HepG2 (cell line): Measurements from ENCODE around the gene MIEF2. TPM values are rescaled to one million over a fixed set of nuclear protein-coding genes. Genes with fewer than 3 reads are reported as not detected.

Experiments
- DNMT3B ChIP-seq: conservative IDR thresholded peaks from 2 replicates; pipeline ENCODE4 v1.6.1; 2016; ENCODE audit warnings: missing biosample characterization, control low read depth
- GABPA ChIP-seq, 2 experiments: IDR thresholded peaks; 2 replicates each; pipeline ENCODE4 v1.6.1; 2011 to 2016; ENCODE audit warnings: low read depth in 2 of 2, low read length in 1 of 2, missing biosample characterization in 1 of 2, missing genetic modification characterization in 1 of 2
- JUNB ChIP-seq: sonication (generic); formaldehyde crosslinking; IDR thresholded peaks from 2 replicates; pipeline ENCODE4 v1.8.0; 2022; ENCODE audit warnings: missing genetic modification reagents, mild to moderate bottlenecking, borderline replicate concordance
- MEF2D ChIP-seq: sonication (generic); formaldehyde crosslinking; IDR thresholded peaks from 2 replicates; pipeline ENCODE4 v1.5.1; 2020; ENCODE audit warnings: mild to moderate bottlenecking, missing genetic modification reagents
- PCBP1 ChIP-seq: fragments of 200-400 bp; formaldehyde crosslinking; IDR thresholded peaks from 2 replicates; pipeline ENCODE4 v1.6.1; 2017; ENCODE audit warnings: mild to moderate bottlenecking, low read depth, low read length, borderline replicate concordance
- THAP11 ChIP-seq: IDR thresholded peaks from 2 replicates; pipeline ENCODE4 v1.6.1; 2016; ENCODE audit warnings: missing biosample characterization, missing genetic modification reagents
- ZNF256 ChIP-seq: sonication (generic); formaldehyde crosslinking; conservative IDR thresholded peaks from 2 replicates; pipeline ENCODE4 v1.4.0; 2020; ENCODE audit warnings: missing genetic modification reagents
- ZNF263 ChIP-seq: sonication (generic); formaldehyde crosslinking; IDR thresholded peaks from 2 replicates; pipeline ENCODE4 v1.4.0; 2020; ENCODE audit warnings: missing genetic modification reagents
- ZNF335 ChIP-seq: sonication (generic); formaldehyde crosslinking; IDR thresholded peaks from 2 replicates; pipeline ENCODE4 v1.4.0; 2020; ENCODE audit warnings: missing genetic modification reagents
- polyA plus RNA-seq, 8 experiments: library from polyadenylated mRNA; depleted of rRNA in 3 of 8; stranded (reverse) in 7 of 8; unstranded in 1 of 8; fragments of >200 nt; fragmentation: Illumina TruSeq in 4 of 8; extraction: Trizol in 4 of 8; gene quantifications; 2 replicates each; pipeline versions ENCODE4 v1.2.1 to v1.2.3, GENCODE V29; 2011 to 2016; ENCODE audit warnings: low read depth in 4 of 8, missing spikeins in 1 of 8, mixed read lengths in 1 of 8; ENCODE audit not compliant: insufficient read depth in 1 of 8
- total RNA-seq, 5 experiments: library from RNA; depleted of rRNA; stranded (reverse); fragments of >200 nt; fragmentation: Illumina TruSeq; extraction: Trizol; gene quantifications; 2 replicates each; pipeline ENCODE4 v1.2.3, GENCODE V29; 2016; ENCODE audit warnings: low read depth in 1 of 5
- TF ChIP-seq, protein P1 (sequence below): sonication (generic); formaldehyde crosslinking; IDR thresholded peaks from 2 replicates; pipeline ENCODE4 v1.5.1; 2020; ENCODE audit warnings: mild to moderate bottlenecking, missing genetic modification reagents, moderate library complexity
- TF ChIP-seq, protein P2 (sequence below): IDR thresholded peaks from 2 replicates; pipeline ENCODE4 v1.6.1; 2016; ENCODE audit warnings: low read depth, borderline replicate concordance
- TF ChIP-seq, protein P3 (sequence below): sonication (generic); formaldehyde crosslinking; IDR thresholded peaks from 2 replicates; pipeline ENCODE4 v1.8.1; 2023; ENCODE audit warnings: mild to moderate bottlenecking, moderate library complexity, missing genetic modification reagents
- TF ChIP-seq, protein P4 (sequence below), 2 experiments: fragments of 450-650 bp in 1 of 2; sonication (generic) in 1 of 2; formaldehyde crosslinking in 1 of 2; IDR thresholded peaks; 2 replicates each; pipeline versions ENCODE4 v1.6.1 to v1.8.0; 2016 to 2022; ENCODE audit warnings: antibody characterized with exemption in 1 of 2, mild to moderate bottlenecking in 1 of 2, missing genetic modification reagents in 1 of 2

The MIEF2 gene
- total and polyA plus RNA-seq, 2 of the 13 experiments (the other 11 are each of a cell fraction or from before 2014, with no cell fraction given), result 6.0 to 8.0 TPM

DNA sequence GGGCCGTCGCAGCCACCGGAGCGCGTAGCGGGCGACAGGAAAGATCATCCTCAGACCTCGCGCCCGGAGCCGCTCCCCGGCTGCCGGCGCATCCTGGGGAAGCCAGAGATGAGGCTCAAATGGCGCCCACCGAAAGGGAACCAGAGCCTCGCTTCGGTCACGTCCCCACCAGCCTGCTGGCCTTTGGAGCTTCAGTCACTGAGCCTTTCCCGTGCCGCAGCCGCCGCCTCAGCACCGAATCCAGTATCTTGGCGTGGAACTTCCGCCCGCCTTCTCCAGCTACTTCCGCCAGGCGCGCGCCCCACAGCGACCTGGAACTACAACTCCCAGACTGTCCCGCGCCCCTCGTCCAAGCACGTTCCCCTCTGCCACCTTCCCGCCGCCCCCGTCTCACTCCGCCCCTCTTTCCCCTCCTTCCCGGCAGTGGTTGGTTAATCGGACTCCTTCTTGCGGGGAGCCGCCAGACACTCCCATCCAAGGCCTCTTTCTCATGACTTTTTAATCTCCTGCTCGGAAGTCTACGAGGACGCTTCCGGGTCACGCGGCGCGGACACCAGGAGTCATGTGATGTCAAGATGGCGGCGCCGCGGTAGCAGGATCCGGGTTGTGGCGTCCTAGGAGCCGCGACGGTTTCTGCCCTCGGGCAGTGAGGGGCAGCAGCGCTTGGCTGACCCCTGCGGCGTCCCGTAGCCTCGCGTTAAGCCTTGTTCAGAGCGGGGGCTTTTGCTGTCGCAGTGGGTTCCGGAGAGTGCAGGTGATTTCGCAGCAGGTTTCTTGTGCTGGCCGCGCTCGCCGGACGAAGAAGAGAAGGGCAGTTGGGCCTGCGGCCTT, 54.5 kb downstream of the MIEF2 start, which contains the start of the genes SMCR8 and TOP3A (continued):
- TF ChIP-seq JUNB (CRISPR knock-in tag) (no peak), ZNF335 (CRISPR knock-in tag) (peak; percentile 78; the same call in 1 of the 2 replicates), MEF2D (CRISPR knock-in tag) (peak; percentile 60), PCBP1 (peak; percentile 70; the same call in 1 of the 2 replicates), DNMT3B (CRISPR knock-in tag) (0 out of 2 replicates have a peak, but pooled peaks have one; percentile 28), ZNF256 (CRISPR knock-in tag) (0 out of 2 replicates have a peak, but pooled peaks have one; percentile 72), GABPA (IDR thresholded peaks at IDR 0.05; ENCODE audit: low read depth, low read length) (peak; percentile 81), GABPA (CRISPR knock-in tag; IDR thresholded peaks at IDR 0.05; ENCODE audit: low read depth) (peak; percentile 94), ZNF263 (CRISPR knock-in tag) (peak; percentile 64), THAP11 (CRISPR knock-in tag) (peak; percentile 99)
- TF ChIP-seq, protein P1, sequence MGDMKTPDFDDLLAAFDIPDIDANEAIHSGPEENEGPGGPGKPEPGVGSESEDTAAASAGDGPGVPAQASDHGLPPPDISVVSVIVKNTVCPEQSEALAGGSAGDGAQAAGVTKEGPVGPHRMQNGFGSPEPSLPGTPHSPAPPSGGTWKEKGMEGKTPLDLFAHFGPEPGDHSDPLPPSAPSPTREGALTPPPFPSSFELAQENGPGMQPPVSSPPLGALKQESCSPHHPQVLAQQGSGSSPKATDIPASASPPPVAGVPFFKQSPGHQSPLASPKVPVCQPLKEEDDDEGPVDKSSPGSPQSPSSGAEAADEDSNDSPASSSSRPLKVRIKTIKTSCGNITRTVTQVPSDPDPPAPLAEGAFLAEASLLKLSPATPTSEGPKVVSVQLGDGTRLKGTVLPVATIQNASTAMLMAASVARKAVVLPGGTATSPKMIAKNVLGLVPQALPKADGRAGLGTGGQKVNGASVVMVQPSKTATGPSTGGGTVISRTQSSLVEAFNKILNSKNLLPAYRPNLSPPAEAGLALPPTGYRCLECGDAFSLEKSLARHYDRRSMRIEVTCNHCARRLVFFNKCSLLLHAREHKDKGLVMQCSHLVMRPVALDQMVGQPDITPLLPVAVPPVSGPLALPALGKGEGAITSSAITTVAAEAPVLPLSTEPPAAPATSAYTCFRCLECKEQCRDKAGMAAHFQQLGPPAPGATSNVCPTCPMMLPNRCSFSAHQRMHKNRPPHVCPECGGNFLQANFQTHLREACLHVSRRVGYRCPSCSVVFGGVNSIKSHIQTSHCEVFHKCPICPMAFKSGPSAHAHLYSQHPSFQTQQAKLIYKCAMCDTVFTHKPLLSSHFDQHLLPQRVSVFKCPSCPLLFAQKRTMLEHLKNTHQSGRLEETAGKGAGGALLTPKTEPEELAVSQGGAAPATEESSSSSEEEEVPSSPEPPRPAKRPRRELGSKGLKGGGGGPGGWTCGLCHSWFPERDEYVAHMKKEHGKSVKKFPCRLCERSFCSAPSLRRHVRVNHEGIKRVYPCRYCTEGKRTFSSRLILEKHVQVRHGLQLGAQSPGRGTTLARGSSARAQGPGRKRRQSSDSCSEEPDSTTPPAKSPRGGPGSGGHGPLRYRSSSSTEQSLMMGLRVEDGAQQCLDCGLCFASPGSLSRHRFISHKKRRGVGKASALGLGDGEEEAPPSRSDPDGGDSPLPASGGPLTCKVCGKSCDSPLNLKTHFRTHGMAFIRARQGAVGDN (CRISPR knock-in tag), result peak; percentile 95
- TF ChIP-seq, protein P2, sequence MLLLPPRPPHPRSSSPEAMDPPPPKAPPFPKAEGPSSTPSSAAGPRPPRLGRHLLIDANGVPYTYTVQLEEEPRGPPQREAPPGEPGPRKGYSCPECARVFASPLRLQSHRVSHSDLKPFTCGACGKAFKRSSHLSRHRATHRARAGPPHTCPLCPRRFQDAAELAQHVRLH, result peak; percentile 17; the same call in 1 of the 2 replicates
- TF ChIP-seq, protein P3, sequence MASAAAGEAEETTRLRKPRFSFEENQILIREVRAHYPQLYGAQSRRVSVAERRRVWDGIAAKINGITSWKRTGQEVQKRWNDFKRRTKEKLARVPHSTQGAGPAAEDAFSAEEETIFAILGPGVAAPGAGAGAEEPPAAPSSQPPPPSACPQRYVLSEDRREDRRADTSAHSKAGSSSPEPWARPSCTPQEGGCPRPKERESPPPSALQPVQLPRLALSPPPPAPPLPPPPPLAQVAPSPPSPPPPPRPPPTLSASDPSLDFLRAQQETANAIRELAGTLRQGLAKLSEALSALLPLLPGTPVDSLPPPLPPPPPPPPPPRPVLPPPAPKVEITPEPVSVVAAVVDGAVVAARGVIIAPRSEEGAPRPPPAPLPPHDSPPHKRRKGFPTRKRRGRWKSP (CRISPR knock-in tag), result peak; percentile 86
- TF ChIP-seq, protein P4, sequence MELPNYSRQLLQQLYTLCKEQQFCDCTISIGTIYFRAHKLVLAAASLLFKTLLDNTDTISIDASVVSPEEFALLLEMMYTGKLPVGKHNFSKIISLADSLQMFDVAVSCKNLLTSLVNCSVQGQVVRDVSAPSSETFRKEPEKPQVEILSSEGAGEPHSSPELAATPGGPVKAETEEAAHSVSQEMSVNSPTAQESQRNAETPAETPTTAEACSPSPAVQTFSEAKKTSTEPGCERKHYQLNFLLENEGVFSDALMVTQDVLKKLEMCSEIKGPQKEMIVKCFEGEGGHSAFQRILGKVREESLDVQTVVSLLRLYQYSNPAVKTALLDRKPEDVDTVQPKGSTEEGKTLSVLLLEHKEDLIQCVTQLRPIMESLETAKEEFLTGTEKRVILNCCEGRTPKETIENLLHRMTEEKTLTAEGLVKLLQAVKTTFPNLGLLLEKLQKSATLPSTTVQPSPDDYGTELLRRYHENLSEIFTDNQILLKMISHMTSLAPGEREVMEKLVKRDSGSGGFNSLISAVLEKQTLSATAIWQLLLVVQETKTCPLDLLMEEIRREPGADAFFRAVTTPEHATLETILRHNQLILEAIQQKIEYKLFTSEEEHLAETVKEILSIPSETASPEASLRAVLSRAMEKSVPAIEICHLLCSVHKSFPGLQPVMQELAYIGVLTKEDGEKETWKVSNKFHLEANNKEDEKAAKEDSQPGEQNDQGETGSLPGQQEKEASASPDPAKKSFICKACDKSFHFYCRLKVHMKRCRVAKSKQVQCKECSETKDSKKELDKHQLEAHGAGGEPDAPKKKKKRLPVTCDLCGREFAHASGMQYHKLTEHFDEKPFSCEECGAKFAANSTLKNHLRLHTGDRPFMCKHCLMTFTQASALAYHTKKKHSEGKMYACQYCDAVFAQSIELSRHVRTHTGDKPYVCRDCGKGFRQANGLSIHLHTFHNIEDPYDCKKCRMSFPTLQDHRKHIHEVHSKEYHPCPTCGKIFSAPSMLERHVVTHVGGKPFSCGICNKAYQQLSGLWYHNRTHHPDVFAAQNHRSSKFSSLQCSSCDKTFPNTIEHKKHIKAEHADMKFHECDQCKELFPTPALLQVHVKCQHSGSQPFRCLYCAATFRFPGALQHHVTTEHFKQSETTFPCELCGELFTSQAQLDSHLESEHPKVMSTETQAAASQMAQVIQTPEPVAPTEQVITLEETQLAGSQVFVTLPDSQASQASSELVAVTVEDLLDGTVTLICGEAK (IDR thresholded peaks at IDR 0.05), result peak; percentile 61
- TF ChIP-seq, protein P4 (CRISPR knock-in tag; IDR thresholded peaks at IDR 0.05), result peak; percentile 72
